IMR-90 (cell line): ENCODE data around the gene PARD6G. TPM values are rescaled to one million over a fixed set of nuclear protein-coding genes. Genes with fewer than 3 reads are reported as not detected.

Source experiments
- ATAC-seq: fragments of 200-7000 bp; cut with Tn5 transposase; 2 replicates; pipeline ENCODE4 v1.9.1; 2020; ENCODE audit warnings: low read depth, mild to moderate bottlenecking, moderate library complexity
- BruUV-seq: library from RNA; stranded (reverse); fragments of 400-500 nt; replicated peaks from 2 replicates; lab custom pipeline; 2021; lab: Mats Ljungman, UMichigan
- CTCF ChIA-PET: fragments of 300-600 bp; formaldehyde crosslinking; extraction: SDS; loops from one replicate; lab custom pipeline; 2021; ENCODE audit warnings: antibody characterized with exemption; lab: Yijun Ruan, JAX
- POLR2A ChIA-PET: fragments of 300-600 bp; sonication (Branson Sonifier 250); formaldehyde crosslinking; loops from one replicate; lab custom pipeline; 2022; ENCODE audit warnings: antibody characterized with exemption; ENCODE audit not compliant: unreplicated experiment; lab: Charles Lee
- DNase-seq: peaks from one replicate; pipeline ENCODE4 v3.0.0; 2013
- H2AFZ ChIP-seq: replicated peaks from 2 replicates; pipeline ENCODE3; 2013; ENCODE audit warnings: low read length, mild to moderate bottlenecking; ENCODE audit not compliant: poor library complexity
- H2AK5ac ChIP-seq: 2 replicates; pipeline ENCODE4 v1.6.1; 2013; ENCODE audit warnings: low read depth, low read length, inconsistent platforms
- H2AK9ac ChIP-seq: replicated peaks from 2 replicates; pipeline ENCODE3; 2013; ENCODE audit warnings: mild to moderate bottlenecking, low read depth, low read length, moderate library complexity; ENCODE audit not compliant: poor library complexity
- H2BK120ac ChIP-seq: 2 replicates; pipeline ENCODE4 v1.6.1; 2013; ENCODE audit warnings: low read depth, low read length, inconsistent platforms
- H2BK15ac ChIP-seq: 3 replicates; pipeline ENCODE4 v1.6.1; 2013; ENCODE audit warnings: low read depth, low read length, inconsistent platforms
- H2BK20ac ChIP-seq: 2 replicates; pipeline ENCODE4 v1.6.1; 2013; ENCODE audit warnings: low read depth, mild to moderate bottlenecking, inconsistent platforms, low read length, moderate library complexity
- H2BK5ac ChIP-seq: 2 replicates; pipeline ENCODE4 v1.6.1; 2013; ENCODE audit warnings: mild to moderate bottlenecking, low read depth, low read length, inconsistent platforms; ENCODE audit not compliant: poor library complexity, severe bottlenecking
- H3K14ac ChIP-seq: replicated peaks from 2 replicates; pipeline ENCODE4 v1.6.1; 2013; ENCODE audit warnings: low read depth, low read length, inconsistent platforms
- H3K18ac ChIP-seq: 2 replicates; pipeline ENCODE4 v1.6.1; 2013; ENCODE audit warnings: low read depth, low read length, control low read depth
- H3K23ac ChIP-seq: 2 replicates; pipeline ENCODE4 v1.6.1; 2013; ENCODE audit warnings: low read depth, low read length, inconsistent platforms
- H3K27ac ChIP-seq: 2 replicates; pipeline ENCODE4 v1.5.1; 2013; ENCODE audit warnings: mild to moderate bottlenecking, control low read depth, low read length; ENCODE audit not compliant: insufficient read depth
- H3K27me3 ChIP-seq: 2 replicates; pipeline ENCODE4 v1.6.1; 2013; ENCODE audit warnings: low read length; ENCODE audit not compliant: control insufficient read depth, insufficient read depth
- H3K36me3 ChIP-seq: 2 replicates; pipeline ENCODE4 v1.6.1; 2013; ENCODE audit warnings: low read length, mixed read lengths; ENCODE audit not compliant: control insufficient read depth, insufficient read depth
- H3K4ac ChIP-seq: 2 replicates; pipeline ENCODE4 v1.6.1; 2013; ENCODE audit warnings: low read depth, low read length, inconsistent platforms
- H3K4me1 ChIP-seq: 2 replicates; pipeline ENCODE4 v1.6.1; 2013; ENCODE audit warnings: low read length, mixed read lengths; ENCODE audit not compliant: control insufficient read depth, insufficient read depth
- H3K4me2 ChIP-seq: 2 replicates; pipeline ENCODE4 v1.6.1; 2013; ENCODE audit warnings: low read depth, mild to moderate bottlenecking, control low read depth, low read length, moderate library complexity
- H3K4me3 ChIP-seq: 2 replicates; pipeline ENCODE4 v1.5.1; 2013; ENCODE audit warnings: low read depth, mild to moderate bottlenecking, control low read depth, low read length, moderate library complexity; ENCODE audit not compliant: insufficient read depth
- H3K56ac ChIP-seq: 2 replicates; pipeline ENCODE4 v1.6.1; 2013; ENCODE audit warnings: low read length, inconsistent platforms; ENCODE audit not compliant: insufficient read depth; ENCODE audit errors: extremely low read depth
- H3K79me1 ChIP-seq, 2 experiments: 2 replicates each; pipeline ENCODE4 v1.6.1; 2013; ENCODE audit warnings: low read length in 2 of 2, inconsistent platforms in 1 of 2, low read depth in 1 of 2
- H3K9ac ChIP-seq: 2 replicates; pipeline ENCODE4 v1.6.1; 2013; ENCODE audit warnings: low read depth, low read length, control low read depth
- H3K9me1 ChIP-seq: 2 replicates; pipeline ENCODE4 v1.6.1; 2013; ENCODE audit warnings: low read length, inconsistent platforms; ENCODE audit not compliant: insufficient read depth
- H3K9me3 ChIP-seq: 2 replicates; pipeline ENCODE4 v1.6.1; 2013; ENCODE audit warnings: low read length; ENCODE audit not compliant: control insufficient read depth, insufficient read depth
- H4K20me1 ChIP-seq: 2 replicates; pipeline ENCODE4 v1.6.1; 2013; ENCODE audit warnings: low read length, inconsistent platforms; ENCODE audit not compliant: insufficient read depth
- H4K5ac ChIP-seq: 2 replicates; pipeline ENCODE4 v1.6.1; 2013; ENCODE audit warnings: mild to moderate bottlenecking, low read depth, low read length, control low read depth
- H4K8ac ChIP-seq, 2 experiments: 2 replicates each; pipeline ENCODE4 v1.6.1; 2013; ENCODE audit warnings: low read depth in 2 of 2, low read length in 2 of 2, control low read depth in 1 of 2, inconsistent platforms in 1 of 2
- H4K91ac ChIP-seq: 2 replicates; pipeline ENCODE4 v1.6.1; 2013; ENCODE audit warnings: low read depth, low read length, inconsistent platforms; ENCODE audit not compliant: insufficient read depth
- BHLHE40 ChIP-seq: fragments of 150-350 bp; IDR thresholded peaks from 2 replicates; pipeline ENCODE4 v1.6.1; 2016; ENCODE audit warnings: mild to moderate bottlenecking, low read depth, low read length
- CEBPB ChIP-seq: IDR thresholded peaks from 2 replicates; pipeline ENCODE4 v1.6.1; 2012; ENCODE audit warnings: low read depth, low read length, improper control_type of control experiment
- FOS ChIP-seq: fragments of 150-350 bp; IDR thresholded peaks from 2 replicates; pipeline ENCODE4 v1.6.1; 2016; ENCODE audit warnings: low read depth, low read length
- MXI1 ChIP-seq: IDR thresholded peaks from 2 replicates; pipeline ENCODE4 v1.6.1; 2012; ENCODE audit warnings: low read depth, mild to moderate bottlenecking, low read length, moderate library complexity, borderline replicate concordance
- NFE2L2 ChIP-seq: fragments of 150-350 bp; IDR thresholded peaks from 2 replicates; pipeline ENCODE4 v1.6.1; 2016; ENCODE audit warnings: low read depth, mild to moderate bottlenecking, low read length
- USF2 ChIP-seq: fragments of 150-350 bp; IDR thresholded peaks from 2 replicates; pipeline ENCODE4 v1.6.1; 2017; ENCODE audit warnings: mild to moderate bottlenecking, antibody characterized with exemption, low read length, low read depth
- WGBS, 2 experiments: methylation state at CpG; one replicate each; pipeline versions ENCODE4 v1.1.5 to v1.1.7; 2013; ENCODE audit warnings: missing lambda C conversion rate in 2 of 2; ENCODE audit not compliant: insufficient read length in 1 of 2; ENCODE audit errors: extremely low coverage in 2 of 2; 5-methylcytosine and 5-hydroxymethylcytosine counted together
- dilution Hi-C: fragments of 300-500 bp; cut with HindIII; formaldehyde crosslinking; loops from one replicate; pipeline ENCODE4 v1.14.3; 2018; ENCODE audit warnings: low sequenced_read_pairs; ENCODE audit not compliant: unreplicated experiment
- in situ Hi-C: fragments of 300-500 bp; cut with MboI; formaldehyde crosslinking; loops from 3 replicates; pipeline ENCODE4 v1.14.3; 2019; ENCODE audit warnings: low sequenced_read_pairs, inconsistent platforms, mixed read lengths
- intact Hi-C: fragments of 100-400 bp; cut with micrococcal nuclease; formaldehyde crosslinking; loops from 2 replicates; pipeline ENCODE4 v1.10.0; 2022
- polyA plus RNA-seq, 3 experiments: library from polyadenylated mRNA; depleted of rRNA; stranded (reverse); fragments of >200 nt; gene quantifications; 2 replicates each; pipeline ENCODE4 v1.2.3, GENCODE V29; 2012; ENCODE audit warnings: low replicate concordance in 1 of 3
- total RNA-seq: library from RNA; depleted of rRNA; stranded (reverse); fragments of >200 nt; gene quantifications from 2 replicates; pipeline ENCODE4 v1.2.3, GENCODE V29; 2012
- TF ChIP-seq, protein P1 (sequence below): fragments of 150-350 bp; IDR thresholded peaks from 2 replicates; pipeline ENCODE4 v1.6.1; 2016; ENCODE audit warnings: low read depth, mild to moderate bottlenecking, low read length, moderate library complexity, borderline replicate concordance

Gene PARD6G
- total and polyA plus RNA-seq, 2 of the 4 experiments (the other 2 are of a cell fraction): 2.5 to 4.6 TPM

DNA sequence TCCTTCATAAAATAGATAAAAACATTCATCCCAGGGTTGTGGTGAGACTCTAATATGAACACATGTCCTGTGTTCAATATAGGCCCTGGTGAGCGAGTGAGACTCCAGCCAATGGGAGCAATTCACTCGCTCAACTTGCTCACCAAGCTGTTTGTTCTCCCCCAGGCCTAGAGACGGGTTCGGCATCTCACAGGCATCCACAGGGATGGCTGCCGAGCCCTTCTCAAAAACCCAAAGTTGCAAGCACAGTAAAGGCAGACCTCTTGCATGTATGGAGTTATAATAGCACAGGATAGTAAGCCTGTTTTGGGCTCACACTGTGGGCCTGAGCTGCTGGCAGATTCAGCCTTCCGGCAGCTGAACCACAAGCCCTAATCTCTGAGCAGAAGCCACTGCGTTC, 15.7 kb downstream of the PARD6G start:
- WGBS, 2 experiments: 93% methylated on average over 2 of the region's 7 CpGs; no CpG with 5 or more reads in 1 of the 2 experiments
- no peak overlapping the region for H3K18ac ChIP-seq

More for the DNA sequence above, 15.7 kb downstream of the PARD6G start:
- no peak overlapping the region for H4K5ac ChIP-seq
- H3K4ac ChIP-seq: no peak overlapping the region
- no peak overlapping the region for H3K27ac ChIP-seq
- no peaks in the 10 kb centered on the region for H3K36me3 ChIP-seq
- ChIA-PET CTCF (no interaction called here), POLR2A (no interaction called here)
- in situ Hi-C loops: no loop called here
- no peak overlapping the region for H2AFZ ChIP-seq
- no TSS peak for BruUV-seq
- H3K4me1 ChIP-seq: no peaks in the 10 kb centered on the region; the same call in 1 of the 2 replicates
- ATAC-seq (no peak), DNase-seq (no peak)
- H4K8ac ChIP-seq: no peak overlapping the region
- H3K27me3 ChIP-seq: no peaks in the 10 kb centered on the region
- no peak overlapping the region for H2BK15ac ChIP-seq
- no peaks in the 10 kb centered on the region for H3K9me3 ChIP-seq
- no peak overlapping the region for H3K4me2 ChIP-seq
- intact Hi-C loops: no loop called here
- no peak overlapping the region for H2BK120ac ChIP-seq
- no peak overlapping the region for H3K56ac ChIP-seq
- H2BK20ac ChIP-seq: no peak overlapping the region
- H4K91ac ChIP-seq: no peak overlapping the region
- no peak overlapping the region for H2BK5ac ChIP-seq
- peaks cover 13% of the 10 kb centered on the region; the same call in 1 of the 2 replicates for H4K20me1 ChIP-seq
- H2AK5ac ChIP-seq: no peak overlapping the region
- no peak overlapping the region for H3K4me3 ChIP-seq
- H3K9me1 ChIP-seq: no peaks in the 10 kb centered on the region; the same call in 1 of the 2 replicates
- H2AK9ac ChIP-seq: no peak overlapping the region
- no peak overlapping the region for H3K23ac ChIP-seq
- H3K79me1 ChIP-seq: peaks cover 0 to 10% of the 10 kb centered on the region in 2 experiments; a peak in 1 of 4 replicates
- no peak overlapping the region for H3K14ac ChIP-seq
- H3K9ac ChIP-seq: no peak overlapping the region
- dilution Hi-C loops: no loop called here
- no peak for TF ChIP-seq BHLHE40
- no peak for TF ChIP-seq MXI1
- no peak for TF ChIP-seq USF2
- no peak for TF ChIP-seq FOS
- no peak for TF ChIP-seq NFE2L2
- TF ChIP-seq, protein P1, sequence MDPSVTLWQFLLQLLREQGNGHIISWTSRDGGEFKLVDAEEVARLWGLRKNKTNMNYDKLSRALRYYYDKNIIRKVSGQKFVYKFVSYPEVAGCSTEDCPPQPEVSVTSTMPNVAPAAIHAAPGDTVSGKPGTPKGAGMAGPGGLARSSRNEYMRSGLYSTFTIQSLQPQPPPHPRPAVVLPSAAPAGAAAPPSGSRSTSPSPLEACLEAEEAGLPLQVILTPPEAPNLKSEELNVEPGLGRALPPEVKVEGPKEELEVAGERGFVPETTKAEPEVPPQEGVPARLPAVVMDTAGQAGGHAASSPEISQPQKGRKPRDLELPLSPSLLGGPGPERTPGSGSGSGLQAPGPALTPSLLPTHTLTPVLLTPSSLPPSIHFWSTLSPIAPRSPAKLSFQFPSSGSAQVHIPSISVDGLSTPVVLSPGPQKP: no peak
- TF ChIP-seq CEBPB: no peak
